T-helper 2 cell treated with Interferon-gamma antibody and Interleukin-4, amounts not matched to agents 100 ng/mL and 5 ng/mL, for 36 hours (primary cell): ENCODE results near the gene PAQR7. TPM values are rescaled to one million over a fixed set of nuclear protein-coding genes. Genes with fewer than 3 reads are reported as not detected.

Experiments used
- intact Hi-C: fragments of 100-400 bp; cut with micrococcal nuclease; formaldehyde crosslinking; loops from one replicate; pipeline ENCODE4 v1.15.1; 2023
- total RNA-seq: library from RNA; stranded (reverse); gene quantifications from 2 replicates; pipeline ENCODE4 v1.2.3, GENCODE V29; 2022

PAQR7 gene
- total RNA-seq, 1 donor from 2014 or later: 2.4 TPM

GRCh38 chr1:25819491-25820246 is 55.8 kb downstream of the PAQR7 start, which contains the start of gene MTFR1L:
TSS of gene MTFR1L (plus strand) at chr1:25819954. CDS start at chr1:25823105, 3,151 bp downstream.
- intact Hi-C loops: loop anchor here (1.0 to 2.0 kb wide), 3 partner anchors 40 to 389 kb away; partner anchors contain the start of genes AUNIP, MACO1 and PAFAH2

- intact Hi-C loops: no loop called here
Measured at GRCh38 chr1:25818569-25818968, 56.9 kb downstream of the PAQR7 start.

GRCh38 chr1:25817840-25818501 is 57.5 kb downstream of the PAQR7 start:
- intact Hi-C loops: no loop called here

- intact Hi-C loops: no loop called here
Measured at GRCh38 chr1:25816112-25816718, 59.3 kb downstream of the PAQR7 start.

GRCh38 chr1:25815208-25816111 is 60.0 kb downstream of the PAQR7 start:
- intact Hi-C loops: no loop called here

- intact Hi-C loops: no loop called here
Measured at GRCh38 chr1:25814549-25815087, 60.9 kb downstream of the PAQR7 start.

- intact Hi-C loops: no loop called here
Measured at GRCh38 chr1:25813734-25814471, 61.6 kb downstream of the PAQR7 start.

- intact Hi-C loops: no loop called here
Measured at GRCh38 chr1:25813071-25813733, 62.3 kb downstream of the PAQR7 start.

Other genes with a start within 250 kb of the PAQR7 start
- 6.6 and 7.6 TPM in 2 replicates for gene SELENON, start 75.5 kb downstream of the PAQR7 start, total RNA-seq
- gene MTFR1L, start 55.8 kb downstream of the PAQR7 start, total RNA-seq: 30.7 and 31.4 TPM in 2 replicates
- 6.5 and 6.6 TPM in 2 replicates for gene AUNIP, start 16.3 kb downstream of the PAQR7 start, total RNA-seq
- 527 and 531 TPM in 2 replicates for gene STMN1, start 30.7 kb upstream of the PAQR7 start, total RNA-seq
- 11.2 and 12.4 TPM in 2 replicates for gene PAFAH2, start 122.4 kb upstream of the PAQR7 start, total RNA-seq
- not detected in 2 replicates for gene EXTL1, start 146.1 kb upstream of the PAQR7 start, total RNA-seq
- not detected in 2 replicates for gene SLC30A2, start 170.4 kb upstream of the PAQR7 start, total RNA-seq
- gene TRIM63, start 191.9 kb upstream of the PAQR7 start, total RNA-seq: not detected in 2 replicates
- 19.9 and 23.4 TPM in 2 replicates for gene PDIK1L, start 236.1 kb upstream of the PAQR7 start, total RNA-seq